Adipocyte (in vitro differentiated cells): ENCODE data around the gene ZNF366.

ENCODE experiments used
- DNase-seq: peaks from one replicate; pipeline ENCODE4 v3.0.0-alpha.2; 2015; ENCODE audit warnings: low read depth
- H3K27me3 ChIP-seq: replicated peaks from 2 replicates; pipeline ENCODE4 v1.7.0; 2013; ENCODE audit warnings: mild to moderate bottlenecking, low read length, moderate library complexity; ENCODE audit not compliant: control insufficient read depth, insufficient read depth
- H3K36me3 ChIP-seq: 2 replicates; pipeline ENCODE4 v1.7.0; 2013; ENCODE audit warnings: low read length, mild to moderate bottlenecking, moderate library complexity; ENCODE audit not compliant: control insufficient read depth, insufficient read depth, severe bottlenecking
- H3K4me1 ChIP-seq: 2 replicates; pipeline ENCODE4 v1.7.0; 2013; ENCODE audit warnings: mild to moderate bottlenecking, low read length, moderate library complexity; ENCODE audit not compliant: control insufficient read depth, insufficient read depth
- H3K4me3 ChIP-seq: 2 replicates; pipeline ENCODE4 v1.7.0; 2013; ENCODE audit warnings: mild to moderate bottlenecking, low read length, moderate library complexity
- H3K9ac ChIP-seq: 2 replicates; pipeline ENCODE4 v1.7.0; 2013; ENCODE audit warnings: mild to moderate bottlenecking, low read length, moderate library complexity
- H3K9me3 ChIP-seq: 2 replicates; pipeline ENCODE4 v1.7.0; 2013; ENCODE audit warnings: mild to moderate bottlenecking, low read length, moderate library complexity; ENCODE audit not compliant: control insufficient read depth

ZNF366 gene

DNA sequence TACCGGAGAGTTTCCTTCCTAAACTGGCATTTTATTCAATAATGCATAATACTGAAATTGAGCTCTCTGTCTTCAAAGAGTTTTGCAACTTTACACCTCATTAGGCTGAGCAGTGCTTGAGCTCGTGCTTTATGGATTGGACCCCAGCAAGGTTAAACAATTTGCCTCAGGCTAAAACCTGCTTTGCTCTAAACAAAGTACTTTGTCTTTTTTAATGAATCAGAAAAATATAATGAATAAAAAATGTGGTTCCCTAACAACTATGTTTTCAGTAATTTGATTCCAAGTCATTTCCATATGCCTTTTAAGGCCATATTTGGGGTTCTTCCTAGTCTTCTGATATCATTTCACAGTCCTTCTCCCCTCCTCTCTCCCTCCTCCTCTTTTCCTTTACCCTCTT is 20.0 kb downstream of the ZNF366 start:
- no peak overlapping the region for H3K9ac ChIP-seq
- H3K27me3 ChIP-seq, result no peaks in the 10 kb centered on the region
- DNase-seq, result no peak
- H3K4me3 ChIP-seq, result no peak overlapping the region
- H3K4me1 ChIP-seq, result peaks cover 19% of the 10 kb centered on the region
- H3K36me3 ChIP-seq, result no peaks in the 10 kb centered on the region
- H3K9me3 ChIP-seq, result no peaks in the 10 kb centered on the region

GRCh38 chr5:72486371-72486770 is 20.8 kb downstream of the ZNF366 start:
- Histone ChIP-seq H3K4me1 (peaks cover 19% of the 10 kb centered on the region), H3K4me3 (no peak overlapping the region), H3K36me3 (no peaks in the 10 kb centered on the region)

DNA sequence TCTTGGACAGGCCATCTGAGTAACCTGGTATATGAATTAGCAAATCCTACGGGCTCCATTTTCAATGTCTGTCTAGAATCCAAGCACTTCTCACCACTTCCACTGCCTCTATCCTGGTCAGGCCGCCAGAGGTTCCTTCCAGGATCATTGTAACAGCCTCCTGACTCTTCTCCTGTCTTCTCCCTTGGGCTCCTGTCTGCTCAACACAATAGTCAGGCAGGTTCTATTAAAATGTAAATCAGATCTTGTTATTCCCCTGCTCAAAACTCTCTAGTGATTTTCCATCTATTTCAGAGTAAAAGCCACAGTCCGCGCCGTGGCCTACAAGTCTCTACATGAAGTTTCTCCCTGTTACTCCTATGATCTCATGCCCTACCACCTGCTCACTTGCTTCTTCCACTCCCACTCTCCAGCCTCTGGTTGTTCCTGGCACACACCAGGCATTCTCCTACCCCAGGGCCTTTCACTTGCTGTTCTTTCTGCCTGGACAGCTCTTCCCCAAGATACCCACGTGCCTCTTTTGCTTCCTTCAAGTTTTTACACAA is 21.7 kb downstream of the ZNF366 start:
- Histone ChIP-seq H3K36me3 (no peaks in the 10 kb centered on the region), H3K4me1 (peaks cover 19% of the 10 kb centered on the region), H3K9me3 (no peaks in the 10 kb centered on the region), H3K9ac (no peak overlapping the region), H3K27me3 (no peaks in the 10 kb centered on the region), H3K4me3 (no peak overlapping the region)
- DNase-seq, result no peak

More at GRCh38 chr5:72486371-72486770, 20.8 kb downstream of the ZNF366 start:
- DNase-seq, result peak; percentile 50
- no peaks in the 10 kb centered on the region for H3K9me3 ChIP-seq
- no peaks in the 10 kb centered on the region for H3K27me3 ChIP-seq
- no peak overlapping the region for H3K9ac ChIP-seq

DNA sequence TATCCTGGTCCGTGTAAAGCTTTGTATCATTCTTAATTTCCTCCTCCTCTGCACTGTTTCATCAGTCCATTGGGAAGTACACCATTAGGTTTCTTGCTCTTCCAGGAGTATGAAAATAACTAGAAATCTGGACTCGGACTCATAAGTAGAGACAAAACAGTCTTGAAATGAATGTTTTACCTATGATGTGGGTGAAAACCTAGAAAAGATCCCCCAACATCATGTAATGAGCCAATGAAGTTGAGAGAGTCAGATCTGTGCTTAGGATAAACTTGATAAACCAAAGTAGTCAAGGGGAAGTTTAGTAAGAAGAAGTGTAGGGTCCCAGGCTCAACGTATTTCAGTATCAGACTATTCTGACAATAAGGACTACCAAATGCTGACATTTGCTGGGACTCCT is 25.2 kb downstream of the ZNF366 start:
- Histone ChIP-seq H3K27me3 (no peaks in the 10 kb centered on the region), H3K36me3 (no peaks in the 10 kb centered on the region), H3K9ac (no peak overlapping the region), H3K4me1 (peaks cover 26% of the 10 kb centered on the region), H3K9me3 (no peaks in the 10 kb centered on the region), H3K4me3 (no peak overlapping the region)
- DNase-seq, result no peak

GRCh38 chr5:72480841-72481240 is 26.4 kb downstream of the ZNF366 start:
- H3K27me3 ChIP-seq, result no peaks in the 10 kb centered on the region
- H3K36me3 ChIP-seq, result no peaks in the 10 kb centered on the region
- no peak overlapping the region for H3K9ac ChIP-seq
- peaks cover 14% of the 10 kb centered on the region for H3K4me1 ChIP-seq
- DNase-seq, result no peak
- H3K9me3 ChIP-seq, result no peaks in the 10 kb centered on the region
- no peak overlapping the region for H3K4me3 ChIP-seq

DNA sequence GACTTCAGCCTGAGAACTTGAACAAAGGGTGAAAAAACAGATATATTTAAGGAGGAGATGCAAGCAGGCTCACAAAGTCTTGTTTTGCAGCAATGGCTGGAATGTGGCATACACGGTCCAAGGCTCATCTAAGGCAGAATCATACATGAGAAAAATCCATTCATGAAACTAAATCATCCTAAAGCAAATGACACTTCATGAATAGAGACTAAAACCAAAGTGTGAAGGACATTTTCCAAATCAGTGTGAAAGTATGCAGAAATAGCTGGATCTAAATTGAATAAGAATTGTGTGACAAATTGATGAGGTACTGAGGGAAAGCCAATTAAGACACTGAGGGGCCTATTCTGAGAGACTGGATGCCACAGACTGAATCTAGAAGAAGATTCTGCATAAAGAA is 27.3 kb downstream of the ZNF366 start:
- DNase-seq, result no peak
- H3K9ac ChIP-seq, result no peak overlapping the region
- no peak overlapping the region for H3K4me3 ChIP-seq
- no peaks in the 10 kb centered on the region for H3K27me3 ChIP-seq
- H3K9me3 ChIP-seq, result no peaks in the 10 kb centered on the region
- H3K4me1 ChIP-seq, result peaks cover 14% of the 10 kb centered on the region
- H3K36me3 ChIP-seq, result no peaks in the 10 kb centered on the region

- H3K9ac ChIP-seq, result no peak overlapping the region
- no peaks in the 10 kb centered on the region for H3K36me3 ChIP-seq
- H3K4me1 ChIP-seq, result peaks cover 17% of the 10 kb centered on the region
- H3K27me3 ChIP-seq, result no peaks in the 10 kb centered on the region
- H3K4me3 ChIP-seq, result no peak overlapping the region
- DNase-seq, result no peak
- no peaks in the 10 kb centered on the region for H3K9me3 ChIP-seq
Observed at GRCh38 chr5:72478684-72479083, 28.5 kb downstream of the ZNF366 start.

DNA sequence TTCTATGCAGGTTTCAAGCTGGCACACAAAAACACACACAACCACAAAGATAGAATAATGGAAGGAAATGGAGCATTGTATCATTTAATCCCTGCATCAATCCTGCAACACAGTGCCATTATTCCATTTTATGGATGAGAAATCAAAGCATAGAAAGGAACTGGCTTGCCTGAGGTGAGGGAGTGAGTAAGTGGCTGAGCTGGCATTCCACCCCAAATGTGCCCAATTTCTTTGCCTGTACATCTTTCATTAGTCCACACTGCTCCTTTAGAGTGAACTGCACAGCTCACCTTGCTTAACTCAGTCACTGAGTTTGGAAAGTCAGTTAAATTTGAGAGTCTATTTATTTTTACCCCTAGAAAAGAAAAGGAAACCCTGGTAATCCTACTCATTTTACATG is 28.9 kb downstream of the ZNF366 start:
- DNase-seq, result no peak
- Histone ChIP-seq H3K4me3 (no peak overlapping the region), H3K4me1 (peaks cover 21% of the 10 kb centered on the region), H3K9me3 (no peaks in the 10 kb centered on the region), H3K27me3 (no peaks in the 10 kb centered on the region), H3K9ac (no peak overlapping the region), H3K36me3 (no peaks in the 10 kb centered on the region)

GRCh38 chr5:72477644-72478043 is 29.6 kb downstream of the ZNF366 start:
- no peaks in the 10 kb centered on the region for H3K9me3 ChIP-seq
- H3K9ac ChIP-seq, result no peak overlapping the region
- H3K4me1 ChIP-seq, result peaks cover 27% of the 10 kb centered on the region
- no peak overlapping the region for H3K4me3 ChIP-seq
- H3K36me3 ChIP-seq, result no peaks in the 10 kb centered on the region
- no peaks in the 10 kb centered on the region for H3K27me3 ChIP-seq
- no peak for DNase-seq

DNA sequence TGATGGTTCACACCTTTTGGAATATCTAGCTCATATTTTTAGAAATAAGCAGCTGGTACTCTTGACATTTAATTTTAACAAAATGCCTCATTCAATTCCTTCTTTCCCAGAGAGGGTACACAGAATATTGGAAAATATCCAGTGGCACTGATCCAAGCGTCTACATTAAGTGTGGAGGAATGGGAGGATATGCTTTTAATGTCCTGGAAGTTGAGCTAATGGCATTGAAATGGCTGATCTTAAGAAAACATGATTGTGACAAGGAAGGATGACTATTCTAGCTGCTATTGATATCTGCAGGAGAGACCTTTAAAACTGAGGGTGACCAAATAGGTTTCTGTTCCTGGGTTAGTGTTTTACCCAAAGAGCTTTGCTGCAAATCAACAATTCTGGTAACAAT is 30.0 kb downstream of the ZNF366 start:
- Histone ChIP-seq H3K9me3 (no peaks in the 10 kb centered on the region), H3K4me1 (peaks cover 32% of the 10 kb centered on the region), H3K27me3 (no peaks in the 10 kb centered on the region), H3K4me3 (no peak overlapping the region), H3K36me3 (no peaks in the 10 kb centered on the region), H3K9ac (no peak overlapping the region)
- DNase-seq, result no peak

- no peak for DNase-seq
- Histone ChIP-seq H3K9me3 (no peaks in the 10 kb centered on the region), H3K27me3 (no peaks in the 10 kb centered on the region), H3K4me3 (no peak overlapping the region), H3K4me1 (peaks cover 36% of the 10 kb centered on the region), H3K36me3 (no peaks in the 10 kb centered on the region), H3K9ac (no peak overlapping the region)
Observed at GRCh38 chr5:72476721-72477120, 30.5 kb downstream of the ZNF366 start.

DNA sequence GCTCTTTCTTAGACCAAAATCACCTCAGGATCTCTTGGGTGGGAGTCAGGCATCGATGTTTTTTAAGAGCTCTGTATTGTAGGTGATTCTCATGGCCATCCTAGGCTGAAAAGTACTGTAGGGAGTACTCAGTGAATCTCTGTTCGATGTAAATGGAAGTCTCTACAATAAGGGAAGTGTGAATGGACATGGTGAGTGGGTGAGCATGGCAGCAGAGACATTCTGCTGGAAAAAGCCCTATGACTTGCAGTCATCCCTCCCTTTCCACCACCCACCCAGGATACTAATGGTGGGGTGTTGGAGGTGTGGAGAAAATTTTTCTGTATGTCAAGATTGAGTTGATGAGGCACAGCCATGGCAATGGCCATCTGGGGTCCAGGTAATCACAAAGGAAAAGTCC is 30.9 kb downstream of the ZNF366 start:
- Histone ChIP-seq H3K36me3 (no peaks in the 10 kb centered on the region), H3K4me1 (peaks cover 39% of the 10 kb centered on the region), H3K4me3 (no peak overlapping the region), H3K27me3 (no peaks in the 10 kb centered on the region), H3K9ac (no peak overlapping the region), H3K9me3 (no peaks in the 10 kb centered on the region)
- no peak for DNase-seq
